HepG2 (cell line): ENCODE results near the gene GPR15. TPM values are rescaled to one million over a fixed set of nuclear protein-coding genes. Genes with fewer than 3 reads are reported as not detected.
A peak's percentile ranks its signal among the peaks of the same experiment; 100 is the strongest.

Experiments
- ATAC-seq: fragments of 200-7000 bp; cut with Tn5 transposase; 3 replicates; pipeline ENCODE4 v1.9.1; 2020; ENCODE audit warnings: mild to moderate bottlenecking, moderate library complexity
- Bru-seq: library from RNA; stranded (reverse); fragments of 400-500 nt; gene quantifications from one replicate; lab custom pipeline; 2021; lab: Mats Ljungman, UMichigan
- BruChase-seq, 2 experiments: library from RNA; stranded (reverse); fragments of 400-500 nt; gene quantifications; one replicate each; lab custom pipeline; 2021; lab: Mats Ljungman, UMichigan
- BruUV-seq: library from RNA; stranded (reverse); fragments of 400-500 nt; replicated peaks from 2 replicates; lab custom pipeline; 2021; lab: Mats Ljungman, UMichigan
- CTCF ChIA-PET: fragments of 300-600 bp; formaldehyde crosslinking; extraction: SDS; loops from one replicate; lab custom pipeline; 2021; ENCODE audit warnings: low total read pairs, inconsistent platforms, low intra/inter-chr PET ratio; lab: Yijun Ruan, JAX
- POLR2A ChIA-PET: fragments of 350-600 bp; sonication (Branson Sonifier 250); formaldehyde crosslinking; loops from one replicate; lab custom pipeline; 2020; ENCODE audit warnings: antibody characterized with exemption, inconsistent platforms; lab: Yijun Ruan, JAX
- DNase-seq: peaks from one replicate; pipeline ENCODE4 v3.0.0-alpha.2; 2015; ENCODE audit warnings: low spot score
- FAIRE-seq: peaks from 3 replicates; lab custom pipeline; 2011; peaks lifted over from hg19 to GRCh38; lab: Jason Lieb, UNC
- H2AFZ ChIP-seq: one replicate; pipeline ENCODE4 v1.6.1; 2011; ENCODE audit warnings: low read length, inconsistent platforms
- H3K27ac ChIP-seq: fragments of 300-600 bp; 3 replicates; pipeline ENCODE4 v1.8.0; 2011; ENCODE audit warnings: mixed run types, mild to moderate bottlenecking, mixed read lengths, low read length, inconsistent platforms; ENCODE audit not compliant: insufficient read depth; ENCODE audit errors: extremely low read length
- H3K27me3 ChIP-seq, 2 experiments: fragments of 200-600 bp in 1 of 2; 2 replicates in 1 of 2; 3 replicates in 1 of 2; pipeline versions ENCODE4 v1.6.0 to v1.8.0; 2011; ENCODE audit warnings: low read length in 2 of 2, mild to moderate bottlenecking in 2 of 2, moderate library complexity in 2 of 2, inconsistent platforms in 1 of 2; ENCODE audit not compliant: insufficient read depth in 2 of 2, control insufficient read depth in 1 of 2
- H3K36me3 ChIP-seq, 2 experiments: fragments of 200-600 bp in 1 of 2; replicated peaks in 1 of 2; 2 replicates in 1 of 2; 3 replicates in 1 of 2; pipeline versions ENCODE4 v1.5.1 to v1.8.0; 2011; ENCODE audit warnings: low read length in 2 of 2, inconsistent platforms in 1 of 2; ENCODE audit not compliant: insufficient read depth in 2 of 2, control insufficient read depth in 1 of 2
- H3K4me1 ChIP-seq: 2 replicates; pipeline ENCODE4 v1.5.1; 2012; ENCODE audit warnings: low read length, inconsistent platforms; ENCODE audit not compliant: insufficient read depth
- H3K4me2 ChIP-seq: 2 replicates; pipeline ENCODE4 v1.6.0; 2011; ENCODE audit warnings: low read depth, low read length, inconsistent platforms
- H3K4me3 ChIP-seq, 3 experiments: fragments of 200-600 bp in 1 of 3; sonication (generic), shearing (Covaris generic) in 1 of 3; replicated peaks in 1 of 3; 2 replicates each; pipeline ENCODE4 v1.5.1; 2011 to 2016; ENCODE audit warnings: low read length in 3 of 3, inconsistent platforms in 2 of 3, low read depth in 2 of 3, mild to moderate bottlenecking in 2 of 3, control low read depth in 1 of 3, mixed read lengths in 1 of 3; ENCODE audit not compliant: insufficient read depth in 1 of 3
- H3K79me2 ChIP-seq: one replicate; pipeline ENCODE4 v1.6.1; 2011; ENCODE audit warnings: low read length, inconsistent platforms; ENCODE audit not compliant: insufficient read depth
- H3K9ac ChIP-seq: 2 replicates; pipeline ENCODE4 v1.6.0; 2011; ENCODE audit warnings: mild to moderate bottlenecking, low read depth, low read length, inconsistent platforms; ENCODE audit not compliant: insufficient read depth
- H3K9me3 ChIP-seq: 2 replicates; pipeline ENCODE4 v1.5.1; 2012; ENCODE audit warnings: mild to moderate bottlenecking, low read length
- H4K20me1 ChIP-seq: 2 replicates; pipeline ENCODE4 v1.6.0; 2011; ENCODE audit warnings: inconsistent platforms, mild to moderate bottlenecking, low read length, moderate library complexity; ENCODE audit not compliant: insufficient read depth
- BCLAF1 ChIP-seq: fragments of 450-650 bp; IDR thresholded peaks from 2 replicates; pipeline ENCODE4 v1.6.1; 2017; ENCODE audit warnings: mild to moderate bottlenecking
- CEBPZ ChIP-seq: IDR thresholded peaks from 2 replicates; pipeline ENCODE4 v1.6.1; 2012; ENCODE audit warnings: low read length, improper control_type of control experiment
- DMAP1 ChIP-seq: IDR thresholded peaks from 2 replicates; pipeline ENCODE4 v1.6.1; 2016
- YEATS4 ChIP-seq: sonication (generic); formaldehyde crosslinking; IDR thresholded peaks from 2 replicates; pipeline ENCODE4 v1.4.0; 2020; ENCODE audit warnings: missing genetic modification reagents, borderline replicate concordance
- ZBTB26 ChIP-seq: IDR thresholded peaks from 2 replicates; pipeline ENCODE4 v1.6.1; 2016; ENCODE audit warnings: missing compliant biosample characterization, missing genetic modification reagents, borderline replicate concordance
- ZBTB3 ChIP-seq: sonication (generic); formaldehyde crosslinking; IDR thresholded peaks from 2 replicates; pipeline ENCODE4 v1.4.0; 2020; ENCODE audit warnings: low read depth, mild to moderate bottlenecking, moderate library complexity, missing genetic modification reagents, borderline replicate concordance
- ZKSCAN8 ChIP-seq: IDR thresholded peaks from 2 replicates; pipeline ENCODE4 v1.6.1; 2016; ENCODE audit warnings: borderline replicate concordance, missing genetic modification reagents, missing compliant biosample characterization
- ZNF343 ChIP-seq: sonication (generic); formaldehyde crosslinking; IDR thresholded peaks from 2 replicates; pipeline ENCODE4 v1.4.0; 2020; ENCODE audit warnings: mild to moderate bottlenecking, missing genetic modification reagents
- ZNF546 ChIP-seq: sonication (generic); formaldehyde crosslinking; conservative IDR thresholded peaks from 2 replicates; pipeline ENCODE4 v1.8.1; 2023; ENCODE audit warnings: mild to moderate bottlenecking, missing genetic modification reagents
- ZNF556 ChIP-seq: sonication (generic); formaldehyde crosslinking; IDR thresholded peaks from 2 replicates; pipeline ENCODE4 v1.4.0; 2020; ENCODE audit warnings: mild to moderate bottlenecking, missing genetic modification reagents, borderline replicate concordance
- WGBS: methylation state at CpG from one replicate; pipeline ENCODE4 v1.1.6; 2017; ENCODE audit warnings: low lambda C conversion rate; 5-methylcytosine and 5-hydroxymethylcytosine counted together
- in situ Hi-C: cut with HindIII; loops from 2 replicates; pipeline ENCODE4 v1.10.0; 2017; ENCODE audit warnings: low pct_unique_long_range_greater_than_20kb; ENCODE audit not compliant: extremely low pct_ligation_motif_present
- intact Hi-C: fragments of 100-400 bp; cut with micrococcal nuclease; formaldehyde crosslinking; loops from one replicate; pipeline ENCODE4 v1.10.0; 2022; ENCODE audit not compliant: unreplicated experiment
- long read RNA-seq, 2 experiments: library from RNA in 1 of 2; library from polyadenylated mRNA in 1 of 2; stranded (forward) in 1 of 2; unstranded in 1 of 2; transcript quantifications; one replicate each; pipeline ENCODE4 v2.0.0, GENCODE V29; 2019 to 2022
- polyA minus RNA-seq, 3 experiments: library from RNA; depleted of rRNA, polyadenylated mRNA; stranded (reverse); fragments of >200 nt; gene quantifications; 2 replicates each; pipeline ENCODE4 v1.2.3, GENCODE V29; 2011; ENCODE audit warnings: low replicate concordance in 1 of 3
- polyA plus RNA-seq, 8 experiments: library from polyadenylated mRNA; depleted of rRNA in 3 of 8; stranded (reverse) in 7 of 8; unstranded in 1 of 8; fragments of >200 nt; fragmentation: Illumina TruSeq in 4 of 8; extraction: Trizol in 4 of 8; gene quantifications; 2 replicates each; pipeline versions ENCODE4 v1.2.1 to v1.2.3, GENCODE V29; 2011 to 2016; ENCODE audit warnings: low read depth in 4 of 8, missing spikeins in 1 of 8, mixed read lengths in 1 of 8; ENCODE audit not compliant: insufficient read depth in 1 of 8
- total RNA-seq, 5 experiments: library from RNA; depleted of rRNA; stranded (reverse); fragments of >200 nt; fragmentation: Illumina TruSeq; extraction: Trizol; gene quantifications; 2 replicates each; pipeline ENCODE4 v1.2.3, GENCODE V29; 2016; ENCODE audit warnings: low read depth in 1 of 5

Gene GPR15
- total RNA-seq (2016; rRNA removed; fragmentation: Illumina TruSeq; extraction: Trizol) (not detected in 2 replicates), polyA plus RNA-seq (2011; rRNA removed) (not detected in 2 replicates), polyA minus RNA-seq (2011; rRNA and poly(A)+ RNA removed; ENCODE audit: low replicate concordance) (not detected in 2 replicates), Bru-seq, nascent RNA (percentile 27 among the genes with signal in this experiment), BruChase-seq, experiment 1, labeled RNA remaining after a 6-hour chase (percentile 24 among the genes with signal in this experiment), BruChase-seq, experiment 2, labeled RNA remaining after a 2-hour chase (not detected)
- total RNA-seq (2016; cell fraction: cytosol; rRNA removed; fragmentation: Illumina TruSeq; extraction: Trizol; ENCODE audit: low read depth) = not detected in 2 replicates
- total RNA-seq (2016; cell fraction: insoluble cytoplasmic fraction; rRNA removed; fragmentation: Illumina TruSeq; extraction: Trizol) = not detected in 2 replicates
- total RNA-seq (2016; cell fraction: membrane; rRNA removed; fragmentation: Illumina TruSeq; extraction: Trizol) = not detected in 2 replicates
- total RNA-seq (2016; cell fraction: nucleus; rRNA removed; fragmentation: Illumina TruSeq; extraction: Trizol) = not detected in 2 replicates
- not detected in 2 replicates for polyA plus RNA-seq (2011; cell fraction: cytosol; rRNA removed)
- polyA plus RNA-seq (2011; cell fraction: nucleus; rRNA removed) = not detected in 2 replicates
- polyA plus RNA-seq (2012) = not detected in 2 replicates
- polyA plus RNA-seq (2016; cell fraction: cytosol; fragmentation: Illumina TruSeq; extraction: Trizol; ENCODE audit: low read depth) = not detected in 2 replicates
- polyA plus RNA-seq (2016; cell fraction: insoluble cytoplasmic fraction; fragmentation: Illumina TruSeq; extraction: Trizol; ENCODE audit: low read depth) = not detected in 2 replicates
- not detected in 2 replicates for polyA plus RNA-seq (2016; cell fraction: membrane; fragmentation: Illumina TruSeq; extraction: Trizol; ENCODE audit: low read depth)
- polyA plus RNA-seq (2016; cell fraction: nucleus; fragmentation: Illumina TruSeq; extraction: Trizol; ENCODE audit: insufficient read depth, low read depth) = not detected in 2 replicates
- not detected in 2 replicates for polyA minus RNA-seq (2011; cell fraction: cytosol; rRNA and poly(A)+ RNA removed)
- not detected in 2 replicates for polyA minus RNA-seq (2011; cell fraction: nucleus; rRNA and poly(A)+ RNA removed)
- long read RNA-seq, experiment 1 = 0 reads
- long read RNA-seq, experiment 2 = 0 reads

- no TSS peak for BruUV-seq
- intact Hi-C loops = no loop called here
- Histone ChIP-seq H3K27ac (no peak within 1 kb of the TSS), H3K4me1 (peaks cover 18% of the 10 kb centered on the region), H2AFZ (no peak within 1 kb of the TSS), H3K9ac (no peak within 1 kb of the TSS), H3K4me3 (no peak within 1 kb of the TSS), H3K4me2 (no peak within 1 kb of the TSS), H4K20me1 (no peaks in the 10 kb centered on the region), H3K27me3 (0 out of 5 replicates have a peak, but pooled peaks cover 0 to 4% of the 10 kb centered on the region in 2 experiments), H3K79me2 (no peaks in the 10 kb centered on the region), H3K36me3 (no peaks in the 10 kb centered on the region), H3K9me3 (no peaks in the 10 kb centered on the region)
- in situ Hi-C loops = no loop called here
- ChIA-PET CTCF (no interaction called here), POLR2A (no interaction called here)
- no peak for FAIRE-seq
- 59% methylated on average over 7 of the region's 7 CpGs for WGBS
- TF ChIP-seq ZNF343 (no peak), ZNF546 (CRISPR knock-in tag) (no peak), ZNF556 (CRISPR knock-in tag) (no peak), BCLAF1 (no peak), ZKSCAN8 (CRISPR knock-in tag) (no peak), YEATS4 (CRISPR knock-in tag) (no peak), ZBTB3 (CRISPR knock-in tag) (no peak), DMAP1 (CRISPR knock-in tag) (no peak), CEBPZ (no peak), ZBTB26 (CRISPR knock-in tag) (no peak)
- no peak for ATAC-seq
- DNase-seq = no peak
Measured at GRCh38 chr3:98531622-98532274, at the start of gene GPR15. Gene GPR15, plus strand, starts transcription at chr3:98531978. Its CDS starts 56 bp downstream, at chr3:98532034.
